ENCODE data around the gene ADAMTS18. TPM values are rescaled to one million over a fixed set of nuclear protein-coding genes. Genes with fewer than 3 reads are reported as not detected.

Gene ADAMTS18
- total RNA-seq, 2 donors from 2014 or later, result not detected

- H3K9me3 ChIP-seq, result no peaks in the 10 kb centered on the region
- DNase-seq (ENCODE audit: low spot score), result no peak
- no peaks in the 10 kb centered on the region for H3K4me1 ChIP-seq
- no peak overlapping the region for H3K27ac ChIP-seq
- no peaks in the 10 kb centered on the region for H3K36me3 ChIP-seq
- H3K4me3 ChIP-seq, result no peak overlapping the region
- TF ChIP-seq, protein P1, sequence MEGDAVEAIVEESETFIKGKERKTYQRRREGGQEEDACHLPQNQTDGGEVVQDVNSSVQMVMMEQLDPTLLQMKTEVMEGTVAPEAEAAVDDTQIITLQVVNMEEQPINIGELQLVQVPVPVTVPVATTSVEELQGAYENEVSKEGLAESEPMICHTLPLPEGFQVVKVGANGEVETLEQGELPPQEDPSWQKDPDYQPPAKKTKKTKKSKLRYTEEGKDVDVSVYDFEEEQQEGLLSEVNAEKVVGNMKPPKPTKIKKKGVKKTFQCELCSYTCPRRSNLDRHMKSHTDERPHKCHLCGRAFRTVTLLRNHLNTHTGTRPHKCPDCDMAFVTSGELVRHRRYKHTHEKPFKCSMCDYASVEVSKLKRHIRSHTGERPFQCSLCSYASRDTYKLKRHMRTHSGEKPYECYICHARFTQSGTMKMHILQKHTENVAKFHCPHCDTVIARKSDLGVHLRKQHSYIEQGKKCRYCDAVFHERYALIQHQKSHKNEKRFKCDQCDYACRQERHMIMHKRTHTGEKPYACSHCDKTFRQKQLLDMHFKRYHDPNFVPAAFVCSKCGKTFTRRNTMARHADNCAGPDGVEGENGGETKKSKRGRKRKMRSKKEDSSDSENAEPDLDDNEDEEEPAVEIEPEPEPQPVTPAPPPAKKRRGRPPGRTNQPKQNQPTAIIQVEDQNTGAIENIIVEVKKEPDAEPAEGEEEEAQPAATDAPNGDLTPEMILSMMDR (IDR thresholded peaks at IDR 0.05), result no peak
- H3K27me3 ChIP-seq, result no peaks in the 10 kb centered on the region
Observed at GRCh38 chr16:77452243-77452642, 17.4 kb upstream of the ADAMTS18 start.

- H3K36me3 ChIP-seq, result no peaks in the 10 kb centered on the region
- no peaks in the 10 kb centered on the region for H3K9me3 ChIP-seq
- no peaks in the 10 kb centered on the region for H3K27me3 ChIP-seq
- TF ChIP-seq, protein P1 (IDR thresholded peaks at IDR 0.05), result no peak
- H3K4me1 ChIP-seq, result no peaks in the 10 kb centered on the region
- no peak overlapping the region for H3K27ac ChIP-seq
- no peak for DNase-seq (ENCODE audit: low spot score)
- H3K4me3 ChIP-seq, result no peak overlapping the region
Observed at GRCh38 chr16:77450790-77451487, 16.1 kb upstream of the ADAMTS18 start.

DNA sequence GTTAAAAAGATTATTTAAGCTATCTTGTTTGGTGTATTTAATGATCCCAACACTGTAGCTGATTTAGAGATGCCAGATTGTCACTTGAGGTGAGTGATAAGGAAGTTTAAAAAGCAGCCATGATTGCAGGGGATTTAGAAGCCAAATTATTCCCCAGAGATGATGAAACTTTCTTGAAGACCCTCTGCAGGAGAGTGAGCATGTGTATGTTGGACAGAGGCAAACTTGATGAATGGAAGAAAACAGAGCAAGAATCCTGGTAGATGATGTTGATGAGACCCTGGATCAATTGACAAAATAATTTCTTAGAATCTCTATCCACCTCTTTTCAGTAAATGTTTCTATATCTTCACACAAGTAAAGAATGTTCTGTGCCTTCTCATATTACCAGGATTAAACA is 14.4 kb upstream of the ADAMTS18 start:
- H3K9me3 ChIP-seq, result no peaks in the 10 kb centered on the region
- TF ChIP-seq, protein P1 (IDR thresholded peaks at IDR 0.05), result no peak
- no peaks in the 10 kb centered on the region for H3K4me1 ChIP-seq
- H3K27me3 ChIP-seq, result no peaks in the 10 kb centered on the region
- DNase-seq (ENCODE audit: low spot score), result no peak
- no peak overlapping the region for H3K27ac ChIP-seq
- H3K36me3 ChIP-seq, result no peaks in the 10 kb centered on the region
- no peak overlapping the region for H3K4me3 ChIP-seq

DNA sequence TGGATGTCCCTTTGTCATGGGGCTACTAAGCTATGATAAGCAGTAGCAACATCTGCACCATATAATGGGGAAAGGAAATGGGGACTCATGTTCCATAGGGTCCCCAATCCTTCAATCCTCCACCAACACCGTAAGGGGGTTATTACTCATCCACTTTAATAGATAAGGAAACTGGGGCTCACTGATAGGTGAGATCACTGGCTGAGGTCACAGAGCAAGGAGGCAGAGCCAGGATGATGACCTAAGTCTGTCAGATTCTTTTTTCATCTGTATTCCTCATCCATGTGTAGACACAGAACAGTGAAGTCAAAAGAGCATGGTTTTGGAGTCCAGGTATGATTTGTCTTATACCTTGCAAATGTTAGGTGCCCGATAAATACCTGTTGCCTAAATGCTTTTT is 10.5 kb upstream of the ADAMTS18 start:
- H3K27me3 ChIP-seq, result no peaks in the 10 kb centered on the region
- no peaks in the 10 kb centered on the region for H3K4me1 ChIP-seq
- DNase-seq (ENCODE audit: low spot score), result no peak
- TF ChIP-seq, protein P1 (IDR thresholded peaks at IDR 0.05), result no peak
- no peak overlapping the region for H3K4me3 ChIP-seq
- no peaks in the 10 kb centered on the region for H3K36me3 ChIP-seq
- H3K9me3 ChIP-seq, result no peaks in the 10 kb centered on the region
- H3K27ac ChIP-seq, result no peak overlapping the region

- H3K9me3 ChIP-seq, result no peaks in the 10 kb centered on the region
- no peak overlapping the region for H3K4me3 ChIP-seq
- H3K4me1 ChIP-seq, result no peaks in the 10 kb centered on the region
- no peaks in the 10 kb centered on the region for H3K27me3 ChIP-seq
- H3K27ac ChIP-seq, result no peak overlapping the region
- no peak for DNase-seq (ENCODE audit: low spot score)
- TF ChIP-seq, protein P1 (IDR thresholded peaks at IDR 0.05), result no peak
- H3K36me3 ChIP-seq, result no peaks in the 10 kb centered on the region
Observed at GRCh38 chr16:77444147-77444460, 9.3 kb upstream of the ADAMTS18 start.

All from right atrium auricular region (tissue), 2 donors.